K562 treated with DMSO at 1 percent for 48 hours (cell line): Measurements from ENCODE around the gene SLC26A9. TPM values are rescaled to one million over a fixed set of nuclear protein-coding genes. Genes with fewer than 3 reads are reported as not detected.

Source experiments
- total RNA-seq: library from RNA; unstranded; fragments of 300-600 nt; gene quantifications from 2 replicates; pipeline ENCODE4 v1.2.3, GENCODE V29; 2022; ENCODE audit warnings: low replicate concordance; ENCODE audit errors: extremely low read depth

SLC26A9 gene
- total RNA-seq = not detected in 2 replicates

DNA sequence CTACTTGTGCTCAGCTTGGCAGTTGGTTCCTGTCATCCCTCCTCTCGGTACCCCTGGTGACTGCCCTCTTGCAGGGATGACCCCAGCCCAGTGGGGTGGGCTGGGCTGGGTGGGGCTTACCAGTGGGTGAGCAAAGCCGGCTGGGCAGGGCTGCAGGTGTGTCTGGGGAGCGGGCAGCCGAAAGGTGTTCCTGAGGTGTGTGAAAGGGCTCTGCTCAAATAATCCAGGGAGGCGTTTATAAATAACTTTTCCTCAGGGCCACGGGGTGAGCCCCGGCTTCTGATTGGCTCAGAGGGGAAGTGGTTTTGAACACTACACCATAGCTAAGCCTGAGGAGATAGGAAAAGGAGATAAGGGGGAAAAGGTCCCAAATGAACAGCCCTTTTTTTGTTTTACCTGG is at the start of gene SLC26A9:
SLC26A9 (minus strand) TSS at position 212 of the 400 bp plus-strand sequence. CDS start 7,636 bp downstream, outside the sequence.

Other genes starting within 250 kb of the SLC26A9 start
- not detected in 2 replicates for gene NUCKS1, start 193.3 kb downstream of the SLC26A9 start, total RNA-seq
- gene RAB29, start 168.0 kb downstream of the SLC26A9 start, total RNA-seq = not detected in 2 replicates
- not detected in 2 replicates for gene SLC41A1, start 130.3 kb downstream of the SLC26A9 start, total RNA-seq
- not detected in 2 replicates for gene PM20D1, start 93.3 kb downstream of the SLC26A9 start, total RNA-seq
- not detected in 2 replicates for gene RAB7B, start 59.9 kb upstream of the SLC26A9 start, total RNA-seq
- gene CTSE, start 80.4 kb upstream of the SLC26A9 start, total RNA-seq = not detected in 2 replicates
- not detected in 2 replicates for gene RHEX, start 109.7 kb upstream of the SLC26A9 start, total RNA-seq
- gene AVPR1B, start 173.9 kb upstream of the SLC26A9 start, total RNA-seq = not detected in 2 replicates